Measurements from ENCODE around the gene RAB3GAP1.

GRCh38 chr2:135093193-135093592 is 41.1 kb downstream of the RAB3GAP1 start:
- TF ChIP-seq ARNTL (CRISPR knock-in tag; IDR thresholded peaks at IDR 0.05; ENCODE audit: borderline replicate concordance, low read depth) (no peak), ZNF8 (CRISPR knock-in tag; IDR thresholded peaks at IDR 0.05) (no peak), ESRRG (CRISPR knock-in tag; IDR thresholded peaks at IDR 0.05) (no peak), TCF4 (CRISPR knock-in tag; IDR thresholded peaks at IDR 0.05; ENCODE audit: borderline replicate concordance) (no peak), TSHZ2 (CRISPR knock-in tag; IDR thresholded peaks at IDR 0.05) (no peak), CREB5 (CRISPR knock-in tag; IDR thresholded peaks at IDR 0.05; ENCODE audit: low read depth) (no peak), ZFP3 (CRISPR knock-in tag; IDR thresholded peaks at IDR 0.05) (no peak), ZC3H10 (CRISPR knock-in tag; IDR thresholded peaks at IDR 0.05) (no peak), PATZ1 (CRISPR knock-in tag; IDR thresholded peaks at IDR 0.05; ENCODE audit: borderline replicate concordance) (no peak)
